ENCODE results near the gene RNF182. TPM values are rescaled to one million over a fixed set of nuclear protein-coding genes. Genes with fewer than 3 reads are reported as not detected.
A peak's percentile ranks its signal among the peaks of the same experiment; 100 is the strongest.
"Not testable (repeated sequence)": the region's sequence is repeated elsewhere in the genome, so short reads cannot be mapped to it uniquely, and the experiment has no call there.

RNF182 gene
- total and polyA plus RNA-seq, 9 of the 15 experiments (the other 6 are each of a cell fraction or from before 2014, with no cell fraction given), result 12.8 to 22.8 (median 17.5) TPM

GRCh38 chr6:13880061-13880663 is 44.6 kb upstream of the RNF182 start:
- POLR2A ChIA-PET, result interaction anchor here (0.6 kb wide), 2 partner anchors 133 to 953 kb away, joined by 3 to 5 read pairs; no protein-coding TSS in a partner anchor
- FAIRE-seq; H2AFZ ChIP-seq (ENCODE audit: low read depth, low read length): not testable (repeated sequence)

More at GRCh38 chr6:13880061-13880663, 44.6 kb upstream of the RNF182 start:
- H3K4me2 ChIP-seq (ENCODE audit: insufficient read depth, low read length); H3K4me1 ChIP-seq (replicated peaks in 1 of 2; ENCODE audit: control insufficient read depth in 2 of 2, insufficient read depth in 2 of 2, low read length in 2 of 2); BruUV-seq (replicated peaks); H3K9me3 ChIP-seq (replicated peaks; ENCODE audit: control insufficient read depth, insufficient read depth, low read depth, low read length); intact Hi-C loops (cut with micrococcal nuclease); H3K36me3 ChIP-seq (ENCODE audit: control insufficient read depth, insufficient read depth, low read length); DNase-seq (ENCODE audit: extremely low read depth in 1 of 4, low spot score in 3 of 4); ATAC-seq; H3K4me3 ChIP-seq; H4K20me1 ChIP-seq (replicated peaks; ENCODE audit: control insufficient read depth, insufficient read depth, low read length); H3K9ac ChIP-seq (ENCODE audit: insufficient read depth in 1 of 2, low read depth in 2 of 2, low read length in 2 of 2); in situ Hi-C loops (cut with MboI); H3K27me3 ChIP-seq (ENCODE audit: control insufficient read depth in 2 of 2, insufficient read depth in 2 of 2, low read length in 2 of 2); H3K9me1 ChIP-seq (ENCODE audit: control insufficient read depth, insufficient read depth, low read length); CTCF ChIA-PET (ENCODE audit: low intra/inter-chr PET ratio); H3K79me2 ChIP-seq (ENCODE audit: control insufficient read depth, insufficient read depth, low read length); H3K27ac ChIP-seq (ENCODE audit: extremely low read depth, low read depth, low read length): not testable (repeated sequence)
- WGBS (ENCODE audit: insufficient coverage, low coverage, missing lambda C conversion rate), result 42% methylated on average over 12 of the region's 12 CpGs
- TF ChIP-seq MEIS2 (IDR thresholded peaks at IDR 0.05; ENCODE audit: partially characterized antibody) (peak; percentile 69), PKNOX1 (IDR thresholded peaks at IDR 0.05) (peak; percentile 44)
